K562 (cell line): ENCODE results near the gene MICU1. TPM values are rescaled to one million over a fixed set of nuclear protein-coding genes. Genes with fewer than 3 reads are reported as not detected.

Experiments used
- ARID2 ChIP-seq: fragments of 450-650 bp; IDR thresholded peaks from 2 replicates; pipeline ENCODE4 v1.6.1; 2017; ENCODE audit warnings: antibody characterized with exemption, mild to moderate bottlenecking
- ARID4B ChIP-seq: sonication (generic); formaldehyde crosslinking; IDR thresholded peaks from 2 replicates; pipeline ENCODE4 v1.8.0; 2022; ENCODE audit warnings: mild to moderate bottlenecking, missing genetic modification reagents
- BACH1 ChIP-seq: fragments of 200-800 bp; sonication (Bioruptor generic); IDR thresholded peaks from 2 replicates; pipeline ENCODE4 v1.6.1; 2016; ENCODE audit warnings: missing genetic modification characterization, missing compliant biosample characterization
- FOXJ3 ChIP-seq: sonication (generic); formaldehyde crosslinking; IDR thresholded peaks from 2 replicates; pipeline ENCODE4 v1.4.0; 2020; ENCODE audit warnings: mild to moderate bottlenecking, missing genetic modification reagents
- GATAD2B ChIP-seq: fragments of 450-650 bp; IDR thresholded peaks from 2 replicates; pipeline ENCODE4 v1.6.1; 2017; ENCODE audit warnings: mild to moderate bottlenecking, borderline replicate concordance
- MAFF ChIP-seq: IDR thresholded peaks from 2 replicates; pipeline ENCODE4 v1.6.1; 2012; ENCODE audit warnings: low read length, improper control_type of control experiment
- MBD2 ChIP-seq: sonication (generic); IDR thresholded peaks from 2 replicates; pipeline ENCODE4 v1.6.1; 2016; ENCODE audit warnings: low read depth, borderline replicate concordance
- SIN3A ChIP-seq, 2 experiments: fragments of 150-350 bp in 1 of 2; IDR thresholded peaks; 2 replicates each; pipeline ENCODE4 v1.6.1; 2011 to 2016; ENCODE audit warnings: borderline replicate concordance in 2 of 2, low read depth in 2 of 2, low read length in 2 of 2, mild to moderate bottlenecking in 2 of 2, moderate library complexity in 2 of 2; ENCODE audit not compliant: control insufficient read depth in 1 of 2
- SP1 ChIP-seq: sonication (generic); formaldehyde crosslinking; IDR thresholded peaks from 2 replicates; pipeline ENCODE4 v1.8.1; 2022; ENCODE audit warnings: mild to moderate bottlenecking, missing genetic modification reagents
- YY1 ChIP-seq, 3 experiments: IDR thresholded peaks; 2 replicates each; pipeline ENCODE4 v1.6.1; 2011; ENCODE audit warnings: low read length in 2 of 3, mild to moderate bottlenecking in 2 of 3, moderate library complexity in 2 of 3, borderline replicate concordance in 1 of 3, control low read depth in 1 of 3, low read depth in 1 of 3; ENCODE audit not compliant: insufficient read depth in 3 of 3, insufficient replicate concordance in 2 of 3, control insufficient read depth in 1 of 3, insufficient read length in 1 of 3; ENCODE audit errors: extremely low read depth in 1 of 3
- ZNF224 ChIP-seq: sonication (generic); formaldehyde crosslinking; IDR thresholded peaks from 2 replicates; pipeline ENCODE4 v1.8.0; 2022; ENCODE audit warnings: mild to moderate bottlenecking, missing genetic modification reagents
- ZNF407 ChIP-seq: fragments of 450-650 bp; IDR thresholded peaks from 2 replicates; pipeline ENCODE4 v1.6.1; 2016; ENCODE audit warnings: low read depth
- ZNF551 ChIP-seq: fragments of 250-450 bp; sonication (Bioruptor Pico); IDR thresholded peaks from 2 replicates; pipeline ENCODE4 v1.5.0; 2021; ENCODE audit warnings: mild to moderate bottlenecking, moderate library complexity
- polyA plus RNA-seq, 8 experiments: library from polyadenylated mRNA; depleted of rRNA in 4 of 8; stranded (reverse) in 5 of 8; unstranded in 3 of 8; fragments of >200 nt; fragmentation: Nextera tagmentation in 2 of 8; fragmentation: Illumina TruSeq in 1 of 8; extraction: Ambion mirVana in 2 of 8; extraction: Trizol in 1 of 8; gene quantifications; 2 replicates each; pipeline versions ENCODE4 v1.2.1 to v1.2.3, GENCODE V29; 2011 to 2014; ENCODE audit warnings: inconsistent platforms in 1 of 8, missing spikeins in 1 of 8
- total RNA-seq, 7 experiments: library from RNA; depleted of rRNA in 6 of 7; stranded (reverse); fragments of >200 nt in 6 of 7; fragmentation: Illumina TruSeq in 2 of 7; extraction: Trizol in 2 of 7; gene quantifications; 2 replicates each; pipeline versions ENCODE4 v1.2.1 to v1.2.3, GENCODE V29; 2011 to 2021; ENCODE audit warnings: low replicate concordance in 1 of 7
- TF ChIP-seq, protein P1 (sequence below): fragments of 450-650 bp; formaldehyde crosslinking; IDR thresholded peaks from 2 replicates; pipeline ENCODE4 v1.4.0; 2020; ENCODE audit warnings: mild to moderate bottlenecking

MICU1 gene
- total and polyA plus RNA-seq, 9 of the 15 experiments (the other 6 are each of a cell fraction or from before 2014, with no cell fraction given), result 29.3 to 76.8 (median 48.4) TPM

GRCh38 chr10:72637398-72637857, 11.5 kb upstream of the MICU1 start (continued):
- TF ChIP-seq ARID2 (no peak), SP1 (CRISPR knock-in tag) (peak; percentile 53; the same call in 1 of the 2 replicates), YY1 (IDR thresholded peaks at IDR 0.05; ENCODE audit: borderline replicate concordance in 1 of 3, control insufficient read depth in 1 of 3, extremely low read depth in 1 of 3, insufficient read depth in 3 of 3, insufficient read length in 1 of 3, insufficient replicate concordance in 2 of 3, low read depth in 1 of 3, low read length in 2 of 3) (peak in 2 of 3 experiments; percentile 19 to 61), ZNF551 (CRISPR knock-in tag) (no peak), ZNF224 (CRISPR knock-in tag) (no peak), SIN3A (IDR thresholded peaks at IDR 0.05; ENCODE audit: borderline replicate concordance in 2 of 2, control insufficient read depth in 1 of 2, low read depth in 2 of 2, low read length in 2 of 2) (no peak), MAFF (peak; percentile 98), BACH1 (peak; percentile 97), ARID4B (CRISPR knock-in tag) (no peak), FOXJ3 (CRISPR knock-in tag) (no peak), GATAD2B (0 out of 2 replicates have a peak, but pooled peaks have one; percentile 15), MBD2 (no peak; the same call in 1 of the 2 replicates), ZNF407 (no peak)
- TF ChIP-seq, protein P1, sequence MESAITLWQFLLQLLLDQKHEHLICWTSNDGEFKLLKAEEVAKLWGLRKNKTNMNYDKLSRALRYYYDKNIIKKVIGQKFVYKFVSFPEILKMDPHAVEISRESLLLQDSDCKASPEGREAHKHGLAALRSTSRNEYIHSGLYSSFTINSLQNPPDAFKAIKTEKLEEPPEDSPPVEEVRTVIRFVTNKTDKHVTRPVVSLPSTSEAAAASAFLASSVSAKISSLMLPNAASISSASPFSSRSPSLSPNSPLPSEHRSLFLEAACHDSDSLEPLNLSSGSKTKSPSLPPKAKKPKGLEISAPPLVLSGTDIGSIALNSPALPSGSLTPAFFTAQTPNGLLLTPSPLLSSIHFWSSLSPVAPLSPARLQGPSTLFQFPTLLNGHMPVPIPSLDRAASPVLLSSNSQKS (CRISPR knock-in tag), result no peak
